H9 (cell line): ENCODE measurements around the gene C8G. TPM values are rescaled to one million over a fixed set of nuclear protein-coding genes. Genes with fewer than 3 reads are reported as not detected.
A peak's percentile ranks its signal among the peaks of the same experiment; 100 is the strongest.

ENCODE experiments used
- DNase-seq: peaks from one replicate; pipeline ENCODE4 v3.0.0-alpha.2; 2017
- H2AFZ ChIP-seq: one replicate; pipeline ENCODE4 v1.6.1; 2013; ENCODE audit warnings: mild to moderate bottlenecking, low read length, control low read depth, moderate library complexity
- H2AK5ac ChIP-seq: 2 replicates; pipeline ENCODE4 v1.6.1; 2013; ENCODE audit warnings: low read length, control low read depth, mixed read lengths; ENCODE audit not compliant: insufficient read length
- H2BK120ac ChIP-seq: one replicate; pipeline ENCODE4 v1.6.1; 2013; ENCODE audit warnings: low read depth, mild to moderate bottlenecking, low read length, control low read depth, inconsistent platforms; ENCODE audit not compliant: poor library complexity, severe bottlenecking
- H2BK12ac ChIP-seq: 2 replicates; pipeline ENCODE4 v1.6.1; 2013; ENCODE audit warnings: low read length, control low read depth, mixed read lengths, low read depth; ENCODE audit not compliant: insufficient read length
- H2BK15ac ChIP-seq: 2 replicates; pipeline ENCODE4 v1.6.1; 2013; ENCODE audit warnings: low read depth, low read length, control low read depth
- H2BK20ac ChIP-seq: one replicate; pipeline ENCODE4 v1.6.1; 2013; ENCODE audit warnings: low read depth, mild to moderate bottlenecking, low read length, control low read depth, inconsistent platforms; ENCODE audit not compliant: poor library complexity, severe bottlenecking
- H2BK5ac ChIP-seq: 2 replicates; pipeline ENCODE4 v1.6.1; 2013; ENCODE audit warnings: low read length, control low read depth, mixed read lengths; ENCODE audit not compliant: insufficient read length
- H3K14ac ChIP-seq: 2 replicates; pipeline ENCODE4 v1.6.1; 2013; ENCODE audit warnings: low read length, control low read depth; ENCODE audit not compliant: insufficient read depth
- H3K18ac ChIP-seq: 2 replicates; pipeline ENCODE4 v1.6.1; 2013; ENCODE audit warnings: low read depth, mild to moderate bottlenecking, mixed read lengths, low read length, control low read depth; ENCODE audit not compliant: insufficient read length
- H3K23ac ChIP-seq: 2 replicates; pipeline ENCODE4 v1.6.1; 2013; ENCODE audit warnings: low read length, control low read depth, mixed read lengths, low read depth; ENCODE audit not compliant: insufficient read length
- H3K23me2 ChIP-seq: 2 replicates; pipeline ENCODE4 v1.6.1; 2013; ENCODE audit warnings: low read depth, mild to moderate bottlenecking, mixed read lengths, low read length, control low read depth; ENCODE audit not compliant: insufficient read length, poor library complexity, severe bottlenecking
- H3K27ac ChIP-seq: 2 replicates; pipeline ENCODE4 v1.5.1; 2013; ENCODE audit warnings: low read length, control low read depth, mixed read lengths, low read depth; ENCODE audit not compliant: insufficient read length
- H3K27me3 ChIP-seq: 2 replicates; pipeline ENCODE4 v1.6.1; 2013; ENCODE audit warnings: low read length, control low read depth, inconsistent platforms; ENCODE audit not compliant: insufficient read depth
- H3K4ac ChIP-seq: 2 replicates; pipeline ENCODE4 v1.6.1; 2013; ENCODE audit warnings: low read depth, mild to moderate bottlenecking, control low read depth, inconsistent platforms, low read length, moderate library complexity
- H3K4me1 ChIP-seq: 2 replicates; pipeline ENCODE4 v1.6.1; 2013; ENCODE audit warnings: low read length, control low read depth, inconsistent platforms; ENCODE audit not compliant: insufficient read depth
- H3K4me2 ChIP-seq: 2 replicates; pipeline ENCODE4 v1.6.1; 2013; ENCODE audit warnings: low read length, control low read depth, mixed read lengths; ENCODE audit not compliant: insufficient read length, insufficient read depth
- H3K56ac ChIP-seq: 2 replicates; pipeline ENCODE4 v1.6.1; 2013; ENCODE audit warnings: low read depth, mild to moderate bottlenecking, mixed read lengths, low read length, control low read depth; ENCODE audit not compliant: insufficient read length
- H3K79me1 ChIP-seq: 2 replicates; pipeline ENCODE4 v1.6.1; 2013; ENCODE audit warnings: low read depth, mild to moderate bottlenecking, moderate library complexity, low read length, control low read depth, inconsistent platforms; ENCODE audit not compliant: insufficient read depth, poor library complexity, severe bottlenecking
- H3K79me2 ChIP-seq: 2 replicates; pipeline ENCODE4 v1.6.1; 2013; ENCODE audit warnings: low read length, control low read depth, inconsistent platforms; ENCODE audit not compliant: insufficient read depth
- H3K9ac ChIP-seq: 2 replicates; pipeline ENCODE4 v1.6.1; 2013; ENCODE audit warnings: low read length, control low read depth, mixed read lengths; ENCODE audit not compliant: insufficient read length; ENCODE audit errors: extremely low read depth
- H3K9me3 ChIP-seq: one replicate; pipeline ENCODE4 v1.6.1; 2013; ENCODE audit warnings: low read depth, low read length, inconsistent platforms; ENCODE audit not compliant: control insufficient read depth
- H3T11ph ChIP-seq: one replicate; pipeline ENCODE4 v1.6.1; 2013; ENCODE audit warnings: mild to moderate bottlenecking, low read length, control low read depth, inconsistent platforms
- H4K20me1 ChIP-seq: one replicate; pipeline ENCODE4 v1.6.1; 2013; ENCODE audit not compliant: control insufficient read depth, insufficient read length, insufficient read depth
- H4K5ac ChIP-seq: 2 replicates; pipeline ENCODE4 v1.6.1; 2013; ENCODE audit warnings: low read depth, mild to moderate bottlenecking, mixed read lengths, low read length, control low read depth; ENCODE audit not compliant: insufficient read length
- H4K8ac ChIP-seq: replicated peaks from 2 replicates; pipeline ENCODE4 v1.6.1; 2013; ENCODE audit warnings: low read length, control low read depth, mixed read lengths, low read depth; ENCODE audit not compliant: insufficient read length
- H4K91ac ChIP-seq: 2 replicates; pipeline ENCODE4 v1.6.1; 2013; ENCODE audit warnings: low read depth, mild to moderate bottlenecking, moderate library complexity, mixed read lengths, low read length, control low read depth; ENCODE audit not compliant: insufficient read length
- H3K27ac Mint-ChIP-seq, 3 experiments: 2 replicates in 2 of 3; 3 replicates in 1 of 3; pipeline ENCODE4 v1.8.0; 2020 to 2021; ENCODE audit warnings: mixed read lengths in 3 of 3, mild to moderate bottlenecking in 1 of 3, moderate library complexity in 1 of 3
- H3K27me3 Mint-ChIP-seq: 2 replicates; pipeline ENCODE4 v1.8.0; 2021; ENCODE audit warnings: low read depth, mild to moderate bottlenecking, moderate library complexity, mixed read lengths
- H3K36me3 Mint-ChIP-seq, 3 experiments: 2 replicates in 2 of 3; 3 replicates in 1 of 3; pipeline ENCODE4 v1.8.0; 2020 to 2021; ENCODE audit warnings: low read depth in 3 of 3, mixed read lengths in 3 of 3; ENCODE audit not compliant: insufficient read depth in 1 of 3
- H3K4me1 Mint-ChIP-seq, 2 experiments: 2 replicates each; pipeline ENCODE4 v1.8.0; 2020; ENCODE audit warnings: mixed read lengths in 2 of 2
- H3K4me3 Mint-ChIP-seq, 2 experiments: 2 replicates in 1 of 2; 3 replicates in 1 of 2; pipeline ENCODE4 v1.8.0; 2020 to 2021; ENCODE audit warnings: mild to moderate bottlenecking in 2 of 2, mixed read lengths in 2 of 2, moderate library complexity in 1 of 2
- H3K9me3 Mint-ChIP-seq, 2 experiments: 2 replicates in 1 of 2; 3 replicates in 1 of 2; pipeline ENCODE4 v1.8.0; 2020; ENCODE audit warnings: mild to moderate bottlenecking in 2 of 2, mixed read lengths in 2 of 2, moderate library complexity in 1 of 2
- WGBS: extraction: QIAGEN DNeasy Blood & Tissue Kit; methylation state at CpG from one replicate; pipeline ENCODE4 v1.1.7; 2013; ENCODE audit warnings: missing lambda C conversion rate, low lambda C conversion rate, mixed read lengths; ENCODE audit not compliant: insufficient read length; ENCODE audit errors: extremely low coverage; 5-methylcytosine and 5-hydroxymethylcytosine counted together
- total RNA-seq: library from RNA; stranded (reverse); gene quantifications from 2 replicates; pipeline ENCODE4 v1.2.1, GENCODE V29; 2021
- TF ChIP-seq, protein P1 (sequence below): fragments of 200-600 bp; sonication (generic); conservative IDR thresholded peaks from 3 replicates; pipeline ENCODE4 v1.8.0; 2021; ENCODE audit warnings: antibody characterized with exemption, mild to moderate bottlenecking

Gene C8G
- total RNA-seq, 1 experiment from 2014 or later: 0.96 TPM

DNA sequence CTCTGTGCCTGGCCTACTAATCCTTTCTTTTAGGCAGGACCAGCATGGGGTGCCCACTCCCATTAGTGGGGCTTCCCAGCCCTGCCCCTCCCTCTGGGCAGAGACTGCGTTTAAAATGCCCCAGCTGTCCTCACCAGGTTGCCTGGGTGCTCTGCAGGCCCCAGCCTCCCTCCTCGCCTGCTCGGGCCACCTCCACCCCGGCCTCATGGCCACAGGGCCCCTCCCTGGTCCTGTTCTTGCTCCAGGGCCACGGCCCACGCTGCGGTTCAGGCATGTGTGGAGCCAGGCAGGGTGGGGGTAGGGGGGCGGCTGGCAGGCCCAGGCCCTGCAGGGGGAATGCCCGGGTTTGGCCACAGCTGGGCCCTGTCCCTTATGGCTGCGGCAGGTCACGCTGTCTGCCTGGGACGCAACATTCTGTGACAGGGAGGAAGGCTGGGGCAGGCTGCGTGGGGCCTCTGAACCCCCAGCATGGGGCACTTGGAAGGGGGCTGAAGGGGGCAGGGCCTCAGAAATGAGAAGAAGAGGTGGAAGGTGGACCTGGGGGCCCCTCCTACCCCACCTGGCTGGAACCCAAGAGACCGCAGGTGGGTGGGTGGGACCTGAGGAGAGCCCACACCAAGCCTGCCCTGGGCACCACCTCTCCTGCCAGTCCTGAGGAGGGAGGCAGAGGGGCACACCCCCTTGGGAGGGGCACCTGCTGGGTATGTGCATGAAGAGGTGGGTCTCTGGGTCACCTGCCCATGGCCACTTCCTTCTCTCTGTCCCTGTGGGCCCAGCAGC, 6.7 kb downstream of the C8G start, which contains the start of gene LCN12:
TSS of gene LCN12 (plus strand) at position 733 of the 780 bp plus-strand sequence. CDS start 55 bp downstream, outside the sequence.
- H3K27ac ChIP-seq: no peak within 1 kb of the TSS
- peak within 1 kb of the TSS in 1 of 2 experiments; percentile 35; a peak in 1 of 5 replicates for H3K4me3 Mint-ChIP-seq
- no peak for DNase-seq

More for the DNA sequence above, 6.7 kb downstream of the C8G start, which contains the start of gene LCN12:
- H3K23me2 ChIP-seq: peaks cover 5% of the 10 kb centered on the region
- H2BK12ac ChIP-seq: no peak within 1 kb of the TSS
- H3T11ph ChIP-seq: no peak within 1 kb of the TSS
- H2AFZ ChIP-seq: no peak within 1 kb of the TSS
- no peak within 1 kb of the TSS for H4K91ac ChIP-seq
- H3K4me1 Mint-ChIP-seq: peaks cover 8 to 12% of the 10 kb centered on the region in 2 experiments
- H3K4me1 ChIP-seq: no peaks in the 10 kb centered on the region
- no peak within 1 kb of the TSS for H2BK20ac ChIP-seq
- H4K5ac ChIP-seq: no peak within 1 kb of the TSS
- no peak within 1 kb of the TSS for H2BK15ac ChIP-seq
- no peaks in the 10 kb centered on the region for H4K20me1 ChIP-seq
- no peaks in the 10 kb centered on the region for H3K9me3 ChIP-seq
- H2BK120ac ChIP-seq: no peak within 1 kb of the TSS
- no peaks in the 10 kb centered on the region for H3K27me3 ChIP-seq
- H3K9ac ChIP-seq: no peak within 1 kb of the TSS
- H3K56ac ChIP-seq: no peak within 1 kb of the TSS
- H2BK5ac ChIP-seq: no peak within 1 kb of the TSS
- H3K36me3 Mint-ChIP-seq: no peaks in the 10 kb centered on the region; a peak in 1 of 7 replicates
- no peak within 1 kb of the TSS for H3K4ac ChIP-seq
- no peak within 1 kb of the TSS for H3K4me2 ChIP-seq
- no CpG with 5 or more reads among the region's 14 CpGs for WGBS
- H3K27ac Mint-ChIP-seq: peak within 1 kb of the TSS in 1 of 3 experiments; percentile 90; a peak in 1 of 7 replicates
- TF ChIP-seq, protein P1, sequence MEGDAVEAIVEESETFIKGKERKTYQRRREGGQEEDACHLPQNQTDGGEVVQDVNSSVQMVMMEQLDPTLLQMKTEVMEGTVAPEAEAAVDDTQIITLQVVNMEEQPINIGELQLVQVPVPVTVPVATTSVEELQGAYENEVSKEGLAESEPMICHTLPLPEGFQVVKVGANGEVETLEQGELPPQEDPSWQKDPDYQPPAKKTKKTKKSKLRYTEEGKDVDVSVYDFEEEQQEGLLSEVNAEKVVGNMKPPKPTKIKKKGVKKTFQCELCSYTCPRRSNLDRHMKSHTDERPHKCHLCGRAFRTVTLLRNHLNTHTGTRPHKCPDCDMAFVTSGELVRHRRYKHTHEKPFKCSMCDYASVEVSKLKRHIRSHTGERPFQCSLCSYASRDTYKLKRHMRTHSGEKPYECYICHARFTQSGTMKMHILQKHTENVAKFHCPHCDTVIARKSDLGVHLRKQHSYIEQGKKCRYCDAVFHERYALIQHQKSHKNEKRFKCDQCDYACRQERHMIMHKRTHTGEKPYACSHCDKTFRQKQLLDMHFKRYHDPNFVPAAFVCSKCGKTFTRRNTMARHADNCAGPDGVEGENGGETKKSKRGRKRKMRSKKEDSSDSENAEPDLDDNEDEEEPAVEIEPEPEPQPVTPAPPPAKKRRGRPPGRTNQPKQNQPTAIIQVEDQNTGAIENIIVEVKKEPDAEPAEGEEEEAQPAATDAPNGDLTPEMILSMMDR: no peak
- H3K27me3 Mint-ChIP-seq: 0 out of 2 replicates have a peak, but pooled peaks cover 3% of the 10 kb centered on the region
- no peaks in the 10 kb centered on the region for H3K79me1 ChIP-seq
- no peak within 1 kb of the TSS for H3K18ac ChIP-seq
- H2AK5ac ChIP-seq: no peak within 1 kb of the TSS
- no peak within 1 kb of the TSS for H3K23ac ChIP-seq
- H3K9me3 Mint-ChIP-seq: peaks cover 4 to 5% of the 10 kb centered on the region in 2 experiments; a peak in 4 of 5 replicates
- no peak within 1 kb of the TSS for H3K14ac ChIP-seq
- H4K8ac ChIP-seq: no peak within 1 kb of the TSS
- H3K79me2 ChIP-seq: no peaks in the 10 kb centered on the region
